Pancreas (tissue), 10 donors: ENCODE measurements around the gene ANKRD27. TPM values are rescaled to one million over a fixed set of nuclear protein-coding genes. Genes with fewer than 3 reads are reported as not detected.
"Not testable (repeated sequence)": the region's sequence is repeated elsewhere in the genome, so short reads cannot be mapped to it uniquely, and the experiment has no call there.

ENCODE experiments used
- ATAC-seq, 4 donors: fragments of 200-7000 bp; cut with Tn5 transposase; one replicate each; pipeline versions ENCODE4 v1.8.0 to v1.9.1; 2020; ENCODE audit warnings: mild to moderate bottlenecking in 4 of 4, moderate library complexity in 4 of 4
- DNase-seq, 6 donors: peaks; one replicate each; pipeline ENCODE4 v3.0.0-alpha.2; 2020
- FAIRE-seq: peaks from 2 replicates; lab custom pipeline; 2012; peaks lifted over from hg19 to GRCh38; lab: Jason Lieb, UNC
- H3K27ac ChIP-seq, 4 donors: fragments of 200-600 bp; sonication (generic); 1 replicate in 3 of 4; 2 replicates in 1 of 4; pipeline versions ENCODE4 v1.5.0 to v1.8.0; 2020
- H3K27me3 ChIP-seq, 4 donors: fragments of 200-600 bp; one replicate each; pipeline ENCODE4 v1.8.0; 2021
- H3K36me3 ChIP-seq, 3 donors: fragments of 200-600 bp; sonication (generic) in 1 of 3; one replicate each; pipeline versions ENCODE4 v1.5.0 to v1.8.0; 2020 to 2021
- H3K4me1 ChIP-seq, 3 donors: fragments of 200-600 bp; one replicate each; pipeline ENCODE4 v1.8.0; 2021
- H3K4me3 ChIP-seq, 4 donors: fragments of 200-600 bp; sonication (generic) in 2 of 4; one replicate each; pipeline versions ENCODE4 v1.5.0 to v1.8.0; 2020 to 2021
- H3K9me3 ChIP-seq, 4 donors: fragments of 200-600 bp; one replicate each; pipeline ENCODE4 v1.8.0; 2021
- CTCF ChIP-seq, 4 donors: fragments of 200-600 bp; sonication (generic) in 3 of 4; IDR thresholded peaks; one replicate each; pipeline versions ENCODE4 v1.5.0 to v1.8.0; 2021; ENCODE audit warnings: antibody characterized with exemption in 4 of 4
- WGBS, 2 donors: extraction: QIAGEN DNeasy Blood & Tissue Kit; methylation state at CpG; one replicate each; pipeline ENCODE4 v1.1.7; 2013; 5-methylcytosine and 5-hydroxymethylcytosine counted together
- intact Hi-C, 3 donors: fragments of 100-400 bp; cut with DNase I; formaldehyde crosslinking; loops; one replicate each; pipeline versions ENCODE4 v1.11.1 to v1.14.2; 2022
- polyA plus RNA-seq, 2 donors: library from polyadenylated mRNA; stranded (reverse); fragments of 200-250 nt; gene quantifications; one replicate each; pipeline ENCODE4 v1.2.3, GENCODE V29; 2013
- total RNA-seq, 6 donors: library from RNA; stranded (reverse); fragmentation: NEBNext Ultra II Directional in 4 of 6; extraction: Animal tissue kit (Norgen Biotek cat#: 25700) in 4 of 6; gene quantifications; one replicate each; pipeline versions ENCODE4 v1.2.1 to v1.2.4, GENCODE V29; 2021 to 2023
- donor health status: healthy with polysubstance abuse.
- donor health status: DM: no; HTN: no; CAD: no; lungs with moderate emphysema.
- donor health status: DM: no; HTN: no; CAD: no.
- donor health status: control.
- donor health status: control.
- donor health status: Bipolar disorder and iron deficiency.
- donor health status: DM: yes; HTN: yes; CAD: no.
- donor health status: DM: no; HTN: no; CAD: no.
- donor health status: DM: no; HTN: no; CAD: no.
- donor health status: DM: yes; HTN: yes; CAD: no.

ANKRD27 gene
- total and polyA plus RNA-seq, 8 donors: 4.5 to 17.6 (median 9.6) TPM

GRCh38 chr19:32595491-32595890, 79.5 kb downstream of the ANKRD27 start:
- Histone ChIP-seq H3K36me3 (peaks cover 0 to 14% (median 0%) of the 10 kb centered on the region in 3 donors), H3K27ac (no peak overlapping the region), H3K27me3 (no peaks in the 10 kb centered on the region), H3K4me3 (no peak overlapping the region), H3K9me3 (no peaks in the 10 kb centered on the region), H3K4me1 (no peaks in the 10 kb centered on the region)
- FAIRE-seq (no peak), DNase-seq (no peak), ATAC-seq (no peak)
- WGBS, 2 donors: 92 to 98% methylated on average over 6 of the region's 6 CpGs
- TF ChIP-seq CTCF (IDR thresholded peaks at IDR 0.05): no peak
- intact Hi-C loops: no loop called here

GRCh38 chr19:32594021-32594420, 81.0 kb downstream of the ANKRD27 start:
- TF ChIP-seq CTCF (IDR thresholded peaks at IDR 0.05): no peak
- H3K4me1 ChIP-seq: no peaks in the 10 kb centered on the region
- H3K4me3 ChIP-seq: no peak overlapping the region
- DNase-seq (no peak), ATAC-seq (no peak), FAIRE-seq (no peak)
- intact Hi-C loops: no loop called here
- WGBS, 2 donors: 96 to 98% methylated on average over 2 of the region's 2 CpGs
- no peaks in the 10 kb centered on the region for H3K9me3 ChIP-seq
- no peak overlapping the region for H3K27ac ChIP-seq
- no peaks in the 10 kb centered on the region for H3K27me3 ChIP-seq
- H3K36me3 ChIP-seq: peaks cover 0 to 14% (median 0%) of the 10 kb centered on the region in 3 donors

GRCh38 chr19:32587747-32588504, 87.1 kb downstream of the ANKRD27 start:
- H3K36me3 ChIP-seq: peaks cover 0 to 22% (median 7%) of the 10 kb centered on the region in 3 donors
- not testable (repeated sequence) for FAIRE-seq

GRCh38 chr19:32581705-32582179, 93.2 kb downstream of the ANKRD27 start:
- ATAC-seq (peak; percentile 7 to 18 (median 10)), DNase-seq (peak in 1 of 6 donors; percentile 22), FAIRE-seq (no peak)
- 5% methylated on average over 27 of the region's 27 CpGs for WGBS, 2 donors
- H3K27ac ChIP-seq: peak overlapping the region; percentile 56 to 80 (median 69)
- H3K9me3 ChIP-seq: no peaks in the 10 kb centered on the region
- peak overlapping the region; percentile 69 to 97 (median 78) for H3K4me3 ChIP-seq
- TF ChIP-seq CTCF (IDR thresholded peaks at IDR 0.05): no peak
- peaks cover 3 to 6% (median 4%) of the 10 kb centered on the region in 3 donors for H3K4me1 ChIP-seq
- peaks cover 0 to 16% (median 7%) of the 10 kb centered on the region in 3 donors for H3K36me3 ChIP-seq
- H3K27me3 ChIP-seq: no peaks in the 10 kb centered on the region
- intact Hi-C loops: no loop called here

More at GRCh38 chr19:32587747-32588504, 87.1 kb downstream of the ANKRD27 start:
- DNase-seq, ATAC-seq, H3K27me3 ChIP-seq, H3K4me3 ChIP-seq, intact Hi-C loops, H3K9me3 ChIP-seq, H3K4me1 ChIP-seq, H3K27ac ChIP-seq: not testable (repeated sequence)
- 91 to 95% methylated on average over 6 of the region's 8 CpGs for WGBS, 2 donors

- DNase-seq: peak; percentile 96 to 99 (median 98)
- peaks cover 3 to 6% (median 4%) of the 10 kb centered on the region in 3 donors for H3K4me1 ChIP-seq
- H3K27ac ChIP-seq: peak within 1 kb of the TSS; percentile 56 to 80 (median 69)
- no peaks in the 10 kb centered on the region for H3K27me3 ChIP-seq
- no peak for TF ChIP-seq CTCF (IDR thresholded peaks at IDR 0.05)
- H3K36me3 ChIP-seq: peaks cover 0 to 10% (median 5%) of the 10 kb centered on the region in 3 donors
- peak; percentile 98 to 99 (median 98) for ATAC-seq
- H3K9me3 ChIP-seq: no peaks in the 10 kb centered on the region
- FAIRE-seq: no peak
- WGBS, 2 donors: 0 to 1% methylated on average over 72 to 81 of the region's 81 CpGs
- peak within 1 kb of the TSS; percentile 69 to 97 (median 78) for H3K4me3 ChIP-seq
- intact Hi-C loops: no loop called here
Observed at GRCh38 chr19:32580901-32581704, 93.9 kb downstream of the ANKRD27 start, which contains the start of gene PDCD5. PDCD5 (plus strand) TSS chr19:32581190; CDS start chr19:32581262, 72 bp downstream.
